Endodermal cell (in vitro differentiated cells): ENCODE data around the gene SPATA6L. TPM values are rescaled to one million over a fixed set of nuclear protein-coding genes. Genes with fewer than 3 reads are reported as not detected.

Experiments used
- DNase-seq: peaks from one replicate; pipeline ENCODE4 v3.0.0-alpha.2; 2017
- H3K27ac ChIP-seq: 2 replicates; pipeline ENCODE4 v1.5.1; 2013; ENCODE audit warnings: mild to moderate bottlenecking, low read depth, low read length, moderate library complexity
- H3K27me3 ChIP-seq: 2 replicates; pipeline ENCODE4 v1.6.1; 2013; ENCODE audit warnings: mild to moderate bottlenecking, low read length, moderate library complexity; ENCODE audit not compliant: insufficient read depth, control insufficient read depth, poor library complexity, severe bottlenecking
- H3K36me3 ChIP-seq: 2 replicates; pipeline ENCODE4 v1.7.0; 2013; ENCODE audit warnings: mild to moderate bottlenecking, low read length, moderate library complexity; ENCODE audit not compliant: control insufficient read depth, insufficient read depth
- H3K4me1 ChIP-seq: one replicate; pipeline ENCODE4 v1.7.0; 2013; ENCODE audit warnings: low read length; ENCODE audit not compliant: control insufficient read depth, insufficient read depth
- H3K4me3 ChIP-seq: 2 replicates; pipeline ENCODE4 v1.5.1; 2013; ENCODE audit warnings: mild to moderate bottlenecking, low read length, moderate library complexity
- H3K9ac ChIP-seq: 2 replicates; pipeline ENCODE4 v1.6.1; 2013; ENCODE audit warnings: mild to moderate bottlenecking, low read length, moderate library complexity; ENCODE audit not compliant: poor library complexity, severe bottlenecking; ENCODE audit errors: extremely low read depth
- H3K9me3 ChIP-seq: 2 replicates; pipeline ENCODE4 v1.6.1; 2013; ENCODE audit warnings: mild to moderate bottlenecking, low read length, moderate library complexity; ENCODE audit not compliant: control insufficient read depth
- H3K27ac Mint-ChIP-seq: 2 replicates; pipeline ENCODE4 v1.8.0; 2020; ENCODE audit warnings: mixed read lengths
- H3K27me3 Mint-ChIP-seq: 2 replicates; pipeline ENCODE4 v1.8.0; 2021; ENCODE audit warnings: mild to moderate bottlenecking, mixed read lengths; ENCODE audit not compliant: insufficient read depth
- H3K36me3 Mint-ChIP-seq: 2 replicates; pipeline ENCODE4 v1.8.0; 2020; ENCODE audit warnings: low read depth, mixed read lengths
- H3K4me1 Mint-ChIP-seq: 2 replicates; pipeline ENCODE4 v1.8.0; 2020; ENCODE audit warnings: mixed read lengths
- H3K4me3 Mint-ChIP-seq: 2 replicates; pipeline ENCODE4 v1.8.0; 2020; ENCODE audit warnings: mild to moderate bottlenecking, moderate library complexity, mixed read lengths
- H3K9me3 Mint-ChIP-seq: 2 replicates; pipeline ENCODE4 v1.8.0; 2020; ENCODE audit warnings: mild to moderate bottlenecking, mixed read lengths
- CTCF ChIP-seq: fragments of 200-600 bp; sonication (generic); conservative IDR thresholded peaks from 2 replicates; pipeline ENCODE4 v1.5.0; 2021; ENCODE audit warnings: antibody characterized with exemption, mild to moderate bottlenecking
- WGBS, 2 experiments: methylation state at CpG; one replicate each; pipeline versions ENCODE4 v1.1.5 to v1.1.7; 2013; ENCODE audit warnings: missing lambda C conversion rate in 2 of 2, mixed read lengths in 1 of 2; ENCODE audit not compliant: insufficient coverage in 1 of 2, insufficient read length in 1 of 2; 5-methylcytosine and 5-hydroxymethylcytosine counted together
- total RNA-seq, 2 donors: library from RNA; stranded (reverse); fragmentation: NEBNext Ultra II Directional in 1 of 2; extraction: Animal tissue kit (Norgen Biotek cat#: 25700) in 1 of 2; gene quantifications; 2 replicates in 1 of 2; 3 replicates in 1 of 2; pipeline ENCODE4 v1.2.1, GENCODE V29; 2021

The SPATA6L gene
- total RNA-seq, 2 donors from 2014 or later: 1.2 to 2.0 TPM

GRCh38 chr9:4591123-4591500 is 75.2 kb downstream of the SPATA6L start:
- Histone ChIP-seq H3K27me3 (no peaks in the 10 kb centered on the region), H3K4me1 (no peaks in the 10 kb centered on the region), H3K9ac (no peak overlapping the region), H3K27ac (no peak overlapping the region), H3K36me3 (peaks cover 9% of the 10 kb centered on the region), H3K9me3 (no peaks in the 10 kb centered on the region), H3K4me3 (no peak overlapping the region)
- no peaks in the 10 kb centered on the region for H3K27me3 Mint-ChIP-seq
- H3K27ac Mint-ChIP-seq: no peak overlapping the region
- H3K36me3 Mint-ChIP-seq: no peaks in the 10 kb centered on the region
- H3K9me3 Mint-ChIP-seq: no peaks in the 10 kb centered on the region
- no peak for TF ChIP-seq CTCF
- H3K4me3 Mint-ChIP-seq: no peak overlapping the region
- H3K4me1 Mint-ChIP-seq: no peaks in the 10 kb centered on the region
- 92 to 100% methylated on average over 3 to 4 of the region's 4 CpGs for WGBS, 2 experiments
- no peak for DNase-seq

- TF ChIP-seq CTCF: no peak
- Histone ChIP-seq H3K9me3 (no peaks in the 10 kb centered on the region), H3K4me1 (no peaks in the 10 kb centered on the region), H3K27me3 (no peaks in the 10 kb centered on the region), H3K36me3 (peaks cover 9% of the 10 kb centered on the region), H3K27ac (no peak overlapping the region), H3K4me3 (no peak overlapping the region), H3K9ac (no peak overlapping the region)
- Mint-ChIP-seq H3K4me1 (no peaks in the 10 kb centered on the region), H3K27me3 (no peaks in the 10 kb centered on the region), H3K4me3 (no peak overlapping the region), H3K9me3 (no peaks in the 10 kb centered on the region), H3K36me3 (peaks cover under 1% of the 10 kb centered on the region), H3K27ac (no peak overlapping the region)
- no peak for DNase-seq
- 90 to 94% methylated on average over 1 to 8 of the region's 8 CpGs for WGBS, 2 experiments
These were observed 75.7 kb downstream of the SPATA6L start for GRCh38 chr9:4590430-4591122.

GRCh38 chr9:4588721-4589120 is 77.6 kb downstream of the SPATA6L start:
- Histone ChIP-seq H3K27me3 (no peaks in the 10 kb centered on the region), H3K4me3 (no peak overlapping the region), H3K4me1 (no peaks in the 10 kb centered on the region), H3K36me3 (peaks cover 28% of the 10 kb centered on the region), H3K9me3 (no peaks in the 10 kb centered on the region), H3K9ac (no peak overlapping the region), H3K27ac (no peak overlapping the region)
- peaks cover 12% of the 10 kb centered on the region for H3K36me3 Mint-ChIP-seq
- no peak overlapping the region for H3K27ac Mint-ChIP-seq
- no peaks in the 10 kb centered on the region for H3K4me1 Mint-ChIP-seq
- no peak for TF ChIP-seq CTCF
- DNase-seq: no peak
- 95% methylated on average over 2 of the region's 2 CpGs for WGBS, 2 experiments
- no peaks in the 10 kb centered on the region for H3K9me3 Mint-ChIP-seq
- H3K27me3 Mint-ChIP-seq: no peaks in the 10 kb centered on the region
- H3K4me3 Mint-ChIP-seq: no peak overlapping the region
